Neural cell (in vitro differentiated cells): ENCODE data around the gene USP12. TPM values are rescaled to one million over a fixed set of nuclear protein-coding genes. Genes with fewer than 3 reads are reported as not detected.

ENCODE experiments used
- H2AFZ ChIP-seq: fragments of 200-600, 300-800 bp; sonication (generic), shearing (Covaris generic); 2 replicates; pipeline ENCODE4 v1.6.0; 2014; ENCODE audit warnings: low read depth, mild to moderate bottlenecking, antibody characterized with exemption, low read length, moderate library complexity
- H3F3A ChIP-seq: fragments of 200-600 bp; shearing (Covaris generic); 2 replicates; pipeline ENCODE4 v1.6.1; 2016; ENCODE audit warnings: mild to moderate bottlenecking, moderate library complexity, mixed read lengths, antibody characterized with exemption, low read length; ENCODE audit not compliant: insufficient read depth, poor library complexity, severe bottlenecking
- H3K27ac ChIP-seq: fragments of 200-600, 300-800 bp; sonication (generic), shearing (Covaris generic); 2 replicates; pipeline ENCODE4 v1.5.1; 2014; ENCODE audit warnings: mild to moderate bottlenecking, low read length, moderate library complexity
- H3K27me3 ChIP-seq: fragments of 300-800, 200-600 bp; sonication (generic), shearing (Covaris generic); 2 replicates; pipeline ENCODE4 v1.6.0; 2014; ENCODE audit warnings: mild to moderate bottlenecking, low read depth, low read length, moderate library complexity; ENCODE audit not compliant: insufficient read depth
- H3K36me3 ChIP-seq: fragments of 300-800, 200-600 bp; sonication (generic), shearing (Covaris generic); 2 replicates; pipeline ENCODE4 v1.5.1; 2014; ENCODE audit warnings: mild to moderate bottlenecking, antibody characterized with exemption, low read length, moderate library complexity; ENCODE audit not compliant: insufficient read depth
- H3K4me2 ChIP-seq: fragments of 300-800, 200-600 bp; sonication (generic), shearing (Covaris generic); 2 replicates; pipeline ENCODE4 v1.6.0; 2014; ENCODE audit warnings: mild to moderate bottlenecking, low read length
- H3K4me3 ChIP-seq: fragments of 300-800, 200-600 bp; sonication (generic), shearing (Covaris generic); 2 replicates; pipeline ENCODE4 v1.5.1; 2014; ENCODE audit warnings: mild to moderate bottlenecking, low read length, moderate library complexity
- H3K79me2 ChIP-seq: fragments of 200-600 bp; shearing (Covaris generic); replicated peaks from 2 replicates; pipeline ENCODE4 v1.6.0; 2014; ENCODE audit warnings: mild to moderate bottlenecking, low read length, moderate library complexity; ENCODE audit not compliant: insufficient read depth
- H3K9ac ChIP-seq: fragments of 300-800, 200-600 bp; sonication (generic), shearing (Covaris generic); 2 replicates; pipeline ENCODE4 v1.6.1; 2016; ENCODE audit warnings: mild to moderate bottlenecking, low read length, mixed read lengths
- H3K9me2 ChIP-seq: fragments of 200-600 bp; shearing (Covaris generic); 2 replicates; pipeline ENCODE4 v1.6.1; 2016; ENCODE audit warnings: mild to moderate bottlenecking, low read length, mixed read lengths; ENCODE audit not compliant: insufficient read depth
- H3K9me3 ChIP-seq: fragments of 200-600, 300-800 bp; sonication (generic), shearing (Covaris generic); 2 replicates; pipeline ENCODE4 v1.6.1; 2016; ENCODE audit warnings: mild to moderate bottlenecking, mixed run types, low read length, moderate library complexity, mixed read lengths
- H4K20me1 ChIP-seq: fragments of 200-600 bp; shearing (Covaris generic); 2 replicates; pipeline ENCODE4 v1.6.1; 2016; ENCODE audit warnings: mild to moderate bottlenecking, mixed run types; ENCODE audit not compliant: insufficient read depth
- EP300 ChIP-seq: fragments of 450-650 bp; conservative IDR thresholded peaks from 2 replicates; pipeline ENCODE4 v1.6.1; 2014; ENCODE audit warnings: antibody characterized with exemption, mild to moderate bottlenecking, moderate library complexity; ENCODE audit not compliant: poor library complexity, severe bottlenecking
- EZH2 ChIP-seq: fragments of 200-600, 300-800 bp; shearing (Covaris generic), sonication (generic); IDR thresholded peaks from 2 replicates; pipeline ENCODE4 v1.6.1; 2014; ENCODE audit warnings: antibody characterized with exemption, low read length, borderline replicate concordance, mild to moderate bottlenecking; ENCODE audit not compliant: insufficient read depth, poor library complexity, severe bottlenecking
- MXI1 ChIP-seq: fragments of 450-650 bp; conservative IDR thresholded peaks from 2 replicates; pipeline ENCODE4 v1.6.1; 2014; ENCODE audit warnings: antibody characterized with exemption, mild to moderate bottlenecking; ENCODE audit not compliant: poor library complexity, severe bottlenecking
- POLR2AphosphoS5 ChIP-seq: IDR thresholded peaks from 2 replicates; pipeline ENCODE4 v1.6.1; 2012
- RAD21 ChIP-seq: fragments of 450-650 bp; conservative IDR thresholded peaks from 2 replicates; pipeline ENCODE4 v1.6.1; 2014; ENCODE audit warnings: antibody characterized with exemption, mild to moderate bottlenecking, moderate library complexity
- SMC3 ChIP-seq: fragments of 450-650 bp; conservative IDR thresholded peaks from 2 replicates; pipeline ENCODE4 v1.6.1; 2014; ENCODE audit warnings: antibody characterized with exemption, mild to moderate bottlenecking, moderate library complexity; ENCODE audit not compliant: poor library complexity
- TAF1 ChIP-seq: IDR thresholded peaks from 2 replicates; pipeline ENCODE4 v1.6.1; 2012; ENCODE audit warnings: low read depth
- polyA plus RNA-seq: library from polyadenylated mRNA; depleted of rRNA; stranded (reverse); fragments of >200 nt; gene quantifications from 2 replicates; pipeline ENCODE4 v1.2.3, GENCODE V29; 2014
- TF ChIP-seq, protein P1 (sequence below): IDR thresholded peaks from 2 replicates; pipeline ENCODE4 v1.6.1; 2012; ENCODE audit warnings: borderline replicate concordance
- TF ChIP-seq, protein P2 (sequence below): fragments of 450-650 bp; IDR thresholded peaks from 2 replicates; pipeline ENCODE4 v1.5.1; 2014; ENCODE audit warnings: antibody characterized with exemption, mild to moderate bottlenecking, moderate library complexity; ENCODE audit not compliant: poor library complexity, severe bottlenecking

Gene USP12
- polyA plus RNA-seq, 1 donor from 2014 or later, result 26.2 TPM

DNA sequence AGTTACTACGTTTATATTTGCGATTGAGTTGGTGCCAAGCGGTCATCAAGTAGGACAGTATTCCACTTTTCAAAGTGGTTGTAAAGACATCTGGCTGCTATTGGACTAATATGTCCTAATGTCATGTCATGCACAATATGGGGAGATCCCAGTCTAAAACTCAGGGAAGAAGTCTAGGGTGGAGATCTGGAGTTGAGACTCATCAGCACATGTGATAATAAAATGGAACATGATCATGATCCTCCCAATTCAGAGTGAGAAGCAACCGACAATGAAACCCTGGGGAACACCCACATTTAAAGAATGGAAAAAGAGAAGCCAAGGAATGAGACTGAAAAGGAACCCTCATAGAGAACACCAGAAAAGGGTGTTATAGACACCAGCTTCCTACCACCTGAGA lies 80.2 kb downstream of the USP12 start:
- Histone ChIP-seq H3K4me3 (no peak overlapping the region), H3K9ac (no peak overlapping the region), H4K20me1 (no peaks in the 10 kb centered on the region), H3K79me2 (no peaks in the 10 kb centered on the region), H3K27ac (no peak overlapping the region), H2AFZ (no peak overlapping the region), H3K27me3 (no peaks in the 10 kb centered on the region), H3K36me3 (peaks cover 3% of the 10 kb centered on the region), H3K9me3 (no peaks in the 10 kb centered on the region), H3F3A (no peaks in the 10 kb centered on the region), H3K9me2 (no peaks in the 10 kb centered on the region), H3K4me2 (no peak overlapping the region)
- TF ChIP-seq EZH2 (no peak), RAD21 (no peak), MXI1 (no peak), SMC3 (no peak), POLR2AphosphoS5 (no peak), TAF1 (no peak)
- TF ChIP-seq, protein P1, sequence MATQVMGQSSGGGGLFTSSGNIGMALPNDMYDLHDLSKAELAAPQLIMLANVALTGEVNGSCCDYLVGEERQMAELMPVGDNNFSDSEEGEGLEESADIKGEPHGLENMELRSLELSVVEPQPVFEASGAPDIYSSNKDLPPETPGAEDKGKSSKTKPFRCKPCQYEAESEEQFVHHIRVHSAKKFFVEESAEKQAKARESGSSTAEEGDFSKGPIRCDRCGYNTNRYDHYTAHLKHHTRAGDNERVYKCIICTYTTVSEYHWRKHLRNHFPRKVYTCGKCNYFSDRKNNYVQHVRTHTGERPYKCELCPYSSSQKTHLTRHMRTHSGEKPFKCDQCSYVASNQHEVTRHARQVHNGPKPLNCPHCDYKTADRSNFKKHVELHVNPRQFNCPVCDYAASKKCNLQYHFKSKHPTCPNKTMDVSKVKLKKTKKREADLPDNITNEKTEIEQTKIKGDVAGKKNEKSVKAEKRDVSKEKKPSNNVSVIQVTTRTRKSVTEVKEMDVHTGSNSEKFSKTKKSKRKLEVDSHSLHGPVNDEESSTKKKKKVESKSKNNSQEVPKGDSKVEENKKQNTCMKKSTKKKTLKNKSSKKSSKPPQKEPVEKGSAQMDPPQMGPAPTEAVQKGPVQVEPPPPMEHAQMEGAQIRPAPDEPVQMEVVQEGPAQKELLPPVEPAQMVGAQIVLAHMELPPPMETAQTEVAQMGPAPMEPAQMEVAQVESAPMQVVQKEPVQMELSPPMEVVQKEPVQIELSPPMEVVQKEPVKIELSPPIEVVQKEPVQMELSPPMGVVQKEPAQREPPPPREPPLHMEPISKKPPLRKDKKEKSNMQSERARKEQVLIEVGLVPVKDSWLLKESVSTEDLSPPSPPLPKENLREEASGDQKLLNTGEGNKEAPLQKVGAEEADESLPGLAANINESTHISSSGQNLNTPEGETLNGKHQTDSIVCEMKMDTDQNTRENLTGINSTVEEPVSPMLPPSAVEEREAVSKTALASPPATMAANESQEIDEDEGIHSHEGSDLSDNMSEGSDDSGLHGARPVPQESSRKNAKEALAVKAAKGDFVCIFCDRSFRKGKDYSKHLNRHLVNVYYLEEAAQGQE, result no peak

DNA sequence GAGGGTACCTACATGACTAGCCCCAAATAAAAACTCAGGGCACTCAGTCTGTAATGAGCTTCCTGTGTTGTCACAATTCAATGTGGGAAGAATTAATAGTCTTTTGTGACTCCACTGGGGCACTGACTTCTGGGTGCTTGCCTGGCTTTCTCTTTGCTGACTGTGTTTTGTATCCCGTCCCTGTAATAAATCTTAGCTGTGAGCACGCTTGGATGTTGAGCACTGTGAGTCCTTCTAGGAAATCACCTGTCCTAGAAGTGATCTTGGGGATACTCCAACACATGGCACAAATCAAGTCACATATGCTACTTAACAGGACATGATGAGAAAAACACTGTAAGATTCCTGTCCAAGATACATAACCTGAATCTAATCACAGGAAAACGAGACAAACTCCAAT lies 83.0 kb downstream of the USP12 start:
- Histone ChIP-seq H3K9me3 (no peaks in the 10 kb centered on the region), H3K4me3 (no peak overlapping the region), H3K4me2 (no peak overlapping the region), H3K9me2 (no peaks in the 10 kb centered on the region), H3K27me3 (no peaks in the 10 kb centered on the region), H3K79me2 (no peaks in the 10 kb centered on the region), H4K20me1 (no peaks in the 10 kb centered on the region), H3K36me3 (peaks cover 3% of the 10 kb centered on the region), H3K9ac (no peak overlapping the region), H3K27ac (no peak overlapping the region), H3F3A (no peaks in the 10 kb centered on the region), H2AFZ (no peak overlapping the region)
- TF ChIP-seq, protein P1, result no peak
- TF ChIP-seq MXI1 (no peak), EP300 (no peak), TAF1 (no peak), EZH2 (no peak)
- TF ChIP-seq, protein P2, sequence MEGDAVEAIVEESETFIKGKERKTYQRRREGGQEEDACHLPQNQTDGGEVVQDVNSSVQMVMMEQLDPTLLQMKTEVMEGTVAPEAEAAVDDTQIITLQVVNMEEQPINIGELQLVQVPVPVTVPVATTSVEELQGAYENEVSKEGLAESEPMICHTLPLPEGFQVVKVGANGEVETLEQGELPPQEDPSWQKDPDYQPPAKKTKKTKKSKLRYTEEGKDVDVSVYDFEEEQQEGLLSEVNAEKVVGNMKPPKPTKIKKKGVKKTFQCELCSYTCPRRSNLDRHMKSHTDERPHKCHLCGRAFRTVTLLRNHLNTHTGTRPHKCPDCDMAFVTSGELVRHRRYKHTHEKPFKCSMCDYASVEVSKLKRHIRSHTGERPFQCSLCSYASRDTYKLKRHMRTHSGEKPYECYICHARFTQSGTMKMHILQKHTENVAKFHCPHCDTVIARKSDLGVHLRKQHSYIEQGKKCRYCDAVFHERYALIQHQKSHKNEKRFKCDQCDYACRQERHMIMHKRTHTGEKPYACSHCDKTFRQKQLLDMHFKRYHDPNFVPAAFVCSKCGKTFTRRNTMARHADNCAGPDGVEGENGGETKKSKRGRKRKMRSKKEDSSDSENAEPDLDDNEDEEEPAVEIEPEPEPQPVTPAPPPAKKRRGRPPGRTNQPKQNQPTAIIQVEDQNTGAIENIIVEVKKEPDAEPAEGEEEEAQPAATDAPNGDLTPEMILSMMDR, result no peak
